HS-5 (cell line): Measurements from ENCODE around the gene PAX5.

ENCODE experiments used
- DNase-seq: peaks from one replicate; pipeline ENCODE4 v3.0.0-alpha.2; 2012; ENCODE audit warnings: low read depth

Gene PAX5

GRCh38 chr9:37025071-37025822, 8.8 kb downstream of the PAX5 start:
- no peak for DNase-seq

GRCh38 chr9:37017546-37017945, 16.5 kb downstream of the PAX5 start:
- no peak for DNase-seq

DNA sequence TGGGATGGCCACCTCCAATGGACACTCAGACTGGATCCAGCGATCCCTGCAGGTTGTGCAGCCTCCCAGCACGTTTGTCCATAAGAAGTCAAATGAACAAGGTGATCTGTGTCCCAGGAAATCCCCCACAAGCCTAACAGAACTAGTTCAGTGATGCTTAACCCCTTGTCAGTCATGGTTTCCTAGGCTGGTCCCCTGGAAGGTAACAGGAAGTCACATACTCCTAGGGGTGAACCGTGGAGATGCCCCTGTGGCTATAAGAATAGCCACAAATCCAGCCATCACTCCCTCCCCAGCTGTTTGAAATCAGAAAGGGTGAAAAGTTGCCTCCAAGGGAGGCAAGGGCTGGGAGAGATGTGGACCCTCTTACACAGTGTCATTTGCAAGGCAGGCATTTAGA, 22.5 kb downstream of the PAX5 start:
- no peak for DNase-seq

- no peak for DNase-seq
Observed at GRCh38 chr9:37010976-37011375, 23.1 kb downstream of the PAX5 start.

DNA sequence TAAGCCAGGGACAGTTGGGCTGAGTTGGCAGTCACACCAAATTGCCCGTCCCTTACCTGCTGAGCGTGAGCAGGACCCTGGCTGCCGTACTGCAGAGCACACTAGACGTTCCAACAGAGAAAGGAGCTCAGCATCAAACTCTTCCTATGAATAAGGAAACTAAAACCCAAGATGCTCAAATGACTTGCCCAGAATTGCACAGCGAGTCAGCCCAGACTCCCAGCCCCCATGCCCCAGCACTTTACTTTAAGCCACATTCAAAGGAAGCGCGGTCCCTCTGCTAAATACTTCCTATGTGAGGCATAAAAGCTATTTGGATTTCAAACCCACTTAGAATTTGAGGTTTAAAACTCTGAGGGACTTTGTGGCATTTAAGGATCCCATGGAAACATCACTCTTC, 23.9 kb downstream of the PAX5 start:
- no peak for DNase-seq

GRCh38 chr9:37007295-37007694, 26.8 kb downstream of the PAX5 start:
- DNase-seq: no peak

DNA sequence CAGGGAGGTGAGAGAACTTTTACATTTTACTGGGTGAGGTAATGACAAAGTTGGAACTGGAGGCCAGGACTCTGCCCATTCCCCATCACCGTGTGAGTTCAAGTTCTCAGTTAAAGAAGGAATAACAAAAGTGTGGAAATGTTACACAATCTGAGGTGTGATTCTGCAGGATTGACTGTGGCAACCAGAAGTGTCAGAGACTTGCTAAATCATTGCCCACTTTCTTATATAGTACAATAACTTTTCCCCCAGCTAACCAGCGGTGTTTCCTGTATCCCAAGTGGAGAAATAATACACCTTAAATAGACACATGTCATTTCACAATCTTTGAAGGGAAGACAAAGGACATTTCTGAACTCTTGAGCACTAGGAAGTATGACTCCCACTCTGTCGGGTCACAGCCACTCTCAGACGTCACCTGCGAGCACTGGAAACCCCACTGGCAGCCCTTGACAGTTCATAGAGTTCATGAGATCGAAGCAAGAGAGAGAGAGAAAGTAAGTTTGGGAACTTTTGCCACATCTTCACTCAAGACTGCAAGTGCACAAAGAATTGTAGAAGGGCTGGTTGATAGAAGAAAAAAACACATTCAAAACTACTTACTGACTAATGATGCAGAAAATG, 28.4 kb downstream of the PAX5 start:
- no peak for DNase-seq

DNA sequence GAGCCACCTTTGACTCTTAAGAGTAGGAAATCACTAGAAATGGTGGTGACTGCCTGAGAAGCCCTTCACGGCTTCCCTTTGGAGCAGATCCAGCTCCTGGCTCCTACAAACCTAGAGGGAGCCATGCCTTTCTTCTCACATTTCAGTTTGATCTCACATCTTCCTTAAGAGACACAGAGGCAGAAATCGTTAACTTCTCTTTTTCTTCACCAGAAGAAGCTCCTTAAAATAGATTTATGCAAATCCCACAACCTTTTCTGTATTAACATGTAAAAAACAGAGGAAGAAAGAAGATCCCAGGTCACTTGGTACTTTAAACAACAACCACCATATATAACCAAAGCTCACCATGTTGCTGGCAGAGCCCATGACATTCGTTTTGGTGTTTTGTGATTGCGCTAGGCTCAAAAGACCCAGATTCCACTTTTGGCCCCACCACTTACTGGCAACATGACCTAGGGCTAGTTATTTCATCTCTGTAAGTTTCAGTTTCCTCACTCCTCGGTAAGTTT, 29.6 kb downstream of the PAX5 start:
- DNase-seq: no peak

- DNase-seq: no peak
Observed at GRCh38 chr9:37002413-37003217, 31.5 kb downstream of the PAX5 start.

GRCh38 chr9:37002036-37002412, 32.0 kb downstream of the PAX5 start:
- no peak for DNase-seq

DNA sequence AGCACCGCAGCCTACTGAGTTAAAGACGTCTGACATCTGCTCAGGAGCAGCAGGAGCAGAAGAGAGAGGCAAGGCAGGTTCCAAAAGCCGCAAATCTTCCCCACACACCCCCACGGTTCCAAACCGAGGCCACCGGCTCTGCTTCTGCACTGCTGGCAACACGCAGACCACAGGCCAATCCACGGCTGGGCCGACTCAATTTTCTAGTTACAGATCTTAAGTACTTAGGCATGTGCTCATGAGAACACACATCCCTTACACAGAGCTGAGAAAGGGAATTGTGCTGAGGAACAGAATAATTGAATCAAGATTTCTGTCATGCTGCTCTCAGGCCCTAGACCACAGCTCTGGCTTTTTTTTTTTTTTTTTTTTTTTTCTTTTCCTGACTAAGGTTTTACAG, 32.6 kb downstream of the PAX5 start:
- DNase-seq: no peak

DNA sequence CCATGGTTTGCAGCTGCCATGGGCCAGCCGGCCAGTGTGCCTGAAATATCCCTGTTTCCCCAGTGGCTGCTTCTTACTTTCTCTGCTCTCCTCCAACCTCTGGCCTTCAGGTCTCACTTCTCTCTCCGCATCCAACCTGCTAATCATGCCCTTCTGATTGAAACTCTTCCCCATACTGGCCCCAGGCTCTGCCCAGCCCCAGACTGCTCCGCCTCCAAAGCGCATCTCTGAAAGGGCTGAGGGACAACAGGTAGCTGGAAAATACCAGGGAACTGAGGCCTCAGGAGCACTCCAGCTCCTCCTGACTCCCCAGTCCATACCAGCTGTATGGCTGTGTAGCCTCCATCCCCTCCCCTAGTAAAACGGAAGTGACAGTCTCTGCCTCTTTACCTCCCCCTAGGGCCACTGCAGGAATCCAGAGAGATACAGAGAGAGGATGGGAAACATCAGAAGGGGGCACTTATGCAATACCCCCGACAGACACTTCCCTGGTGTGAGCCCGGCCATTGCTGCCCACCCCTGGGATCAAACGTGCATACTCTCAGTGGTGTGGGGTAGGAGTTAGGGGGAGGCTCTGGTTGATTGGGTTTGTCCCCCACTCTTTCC, 34.2 kb downstream of the PAX5 start:
- no peak for DNase-seq

GRCh38 chr9:36997414-36997813, 36.7 kb downstream of the PAX5 start:
- no peak for DNase-seq

DNA sequence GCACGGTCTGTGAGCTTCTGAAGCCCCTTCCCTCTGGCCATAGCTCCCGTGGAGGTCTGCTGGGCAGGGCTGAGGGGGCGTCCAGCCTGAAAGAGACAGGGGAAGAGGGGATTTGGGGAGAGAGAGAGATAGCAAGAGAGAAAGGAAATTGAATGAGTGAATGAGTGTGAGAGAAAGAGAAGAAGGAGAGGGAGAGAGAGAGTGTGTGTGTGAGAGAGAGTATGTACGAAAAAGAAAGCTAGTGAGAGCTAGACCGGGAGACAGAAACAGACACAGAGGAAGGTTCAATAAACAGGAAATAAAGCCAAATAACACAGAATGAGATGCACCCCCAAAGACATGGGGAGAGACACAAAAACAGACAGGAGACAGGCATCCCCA, 37.4 kb downstream of the PAX5 start:
- DNase-seq: no peak

- DNase-seq: no peak
Observed at GRCh38 chr9:36995927-36996705, 38.0 kb downstream of the PAX5 start.

DNA sequence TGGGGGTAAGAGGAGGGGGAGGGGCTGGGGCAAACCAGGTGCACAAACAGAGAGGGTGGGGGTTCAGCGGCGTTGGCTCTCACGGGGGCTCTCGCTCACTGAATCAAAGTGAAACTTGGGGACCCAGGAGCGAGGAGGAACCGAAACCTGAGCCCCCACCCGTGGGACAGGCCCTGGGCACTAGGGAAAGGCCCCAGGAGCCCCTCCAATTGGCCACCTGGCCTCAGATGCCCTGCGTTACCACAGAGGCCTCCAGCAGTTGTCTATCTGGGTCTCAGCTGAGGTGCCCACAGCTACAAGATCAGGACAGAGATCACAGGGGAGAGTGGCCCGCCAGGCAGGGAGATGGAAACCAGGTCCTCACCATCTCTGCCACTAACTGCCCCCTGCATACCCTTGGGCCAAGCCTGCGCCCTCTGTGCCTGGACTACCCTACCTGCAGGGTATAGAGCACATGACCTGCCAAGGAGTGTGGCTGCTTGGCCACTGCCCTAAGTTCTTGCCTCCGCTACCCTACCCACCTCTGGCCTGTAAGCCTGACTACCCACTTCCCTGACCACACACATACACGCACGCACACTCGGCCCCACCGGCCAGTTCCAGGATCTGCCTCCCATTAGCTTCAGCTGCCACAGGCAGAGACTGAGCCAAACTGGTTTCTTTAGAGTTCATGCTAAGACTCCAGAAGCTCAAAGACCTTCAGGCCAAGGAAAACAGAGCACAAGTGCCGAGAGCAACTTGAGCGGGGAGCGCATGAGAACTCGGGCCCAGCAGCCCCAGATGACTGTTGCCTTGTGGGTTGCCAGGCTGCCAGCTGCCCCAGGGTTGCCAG, 39.9 kb downstream of the PAX5 start:
- no peak for DNase-seq

- DNase-seq: no peak
Observed at GRCh38 chr9:36992501-36993316, 41.4 kb downstream of the PAX5 start.

DNA sequence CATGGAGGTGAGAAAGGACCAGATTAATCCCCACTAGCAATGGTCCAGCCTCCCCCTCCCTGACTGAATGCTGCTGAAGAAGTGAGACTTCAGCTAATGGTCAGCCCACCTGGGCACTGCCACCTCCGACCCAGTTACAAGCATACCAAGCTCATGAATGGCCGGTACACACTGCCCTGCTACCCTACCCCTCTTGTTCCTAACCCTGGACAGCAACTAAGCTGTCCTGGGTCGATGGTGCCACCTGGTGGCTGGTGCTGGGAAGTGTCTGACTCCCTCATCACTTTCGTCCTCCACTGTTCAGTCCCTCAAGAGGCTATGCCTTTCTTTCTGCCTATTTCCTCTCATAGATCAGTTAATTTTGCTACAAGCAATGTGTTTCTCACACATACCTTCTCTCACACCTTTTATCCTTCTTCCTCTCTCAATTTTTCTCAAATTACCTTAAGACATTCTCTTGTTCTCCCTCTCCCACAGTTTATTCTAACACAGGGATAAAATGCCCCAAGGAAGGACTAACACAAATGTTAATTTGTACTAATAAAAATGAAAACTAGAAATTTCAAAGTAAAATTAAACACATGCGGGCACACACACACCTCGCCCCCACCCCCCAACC, 42.4 kb downstream of the PAX5 start:
- DNase-seq: no peak

GRCh38 chr9:36988848-36989247, 45.2 kb downstream of the PAX5 start:
- DNase-seq: no peak

GRCh38 chr9:36987891-36988290, 46.2 kb downstream of the PAX5 start:
- DNase-seq: no peak
